OCI-M1 (cell line): ENCODE measurements around the gene NDUFA7.
"Not testable (repeated sequence)": the region's sequence is repeated elsewhere in the genome, so short reads cannot be mapped to it uniquely, and the experiment has no call there.

Source experiments
- DNase-seq: peaks from one replicate; lab custom pipeline; 2025; lab: John Stamatoyannopoulos, UW

Gene NDUFA7

DNA sequence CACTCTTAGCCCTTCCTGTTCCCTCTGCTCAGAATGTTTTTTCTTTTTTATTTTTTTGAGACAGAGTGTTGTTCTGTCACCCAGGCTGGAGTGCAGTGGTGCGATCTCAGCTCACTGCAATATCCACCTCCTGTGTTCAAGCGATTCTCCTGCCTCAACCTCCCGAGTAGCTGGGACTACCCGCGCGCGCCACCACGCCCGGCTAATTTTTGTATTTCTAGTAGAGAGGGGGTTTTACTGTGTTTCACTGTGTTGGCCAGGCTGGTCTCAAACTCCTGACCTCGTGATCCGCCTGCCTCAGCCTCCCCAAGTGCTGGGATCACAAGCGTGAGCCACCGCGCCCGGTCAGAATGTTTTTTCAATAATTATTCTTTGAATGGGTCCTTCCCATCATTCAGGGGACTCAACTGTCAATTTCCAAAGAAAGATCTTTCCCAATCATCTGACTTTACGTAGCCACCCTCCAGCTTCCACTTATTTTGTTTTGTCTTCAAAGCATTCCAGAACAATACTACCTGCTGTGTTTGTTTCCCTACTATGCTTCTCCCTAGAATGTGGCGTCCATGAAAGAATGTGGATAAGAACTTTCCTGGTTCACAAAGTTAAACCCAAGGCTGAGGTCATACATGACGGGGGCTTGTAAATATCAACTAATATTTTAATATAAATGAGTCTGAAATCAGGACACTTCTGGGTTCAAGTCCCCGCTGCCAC lies 1.2 kb downstream of the NDUFA7 start:
- DNase-seq, result no peak

DNA sequence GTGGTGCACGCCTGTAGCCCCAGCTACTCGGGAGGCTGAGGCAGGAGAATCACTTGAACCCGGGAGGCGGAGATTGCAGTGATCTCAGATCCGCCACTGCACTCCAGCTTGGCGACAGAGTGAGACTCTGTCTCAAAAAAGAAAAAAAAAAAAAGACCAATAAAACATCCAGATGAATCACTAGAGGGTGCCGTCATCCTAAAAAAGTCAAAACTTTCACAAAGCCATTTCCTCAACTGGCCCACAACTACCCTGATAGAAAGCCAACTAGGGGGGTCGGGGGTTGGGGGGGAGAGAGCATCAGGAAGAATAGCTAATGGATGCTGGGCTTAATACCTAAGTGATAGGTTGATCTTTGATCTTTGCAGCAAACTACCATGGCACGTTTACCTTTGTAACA lies 2.3 kb downstream of the NDUFA7 start:
- peak; percentile 33 for DNase-seq

DNA sequence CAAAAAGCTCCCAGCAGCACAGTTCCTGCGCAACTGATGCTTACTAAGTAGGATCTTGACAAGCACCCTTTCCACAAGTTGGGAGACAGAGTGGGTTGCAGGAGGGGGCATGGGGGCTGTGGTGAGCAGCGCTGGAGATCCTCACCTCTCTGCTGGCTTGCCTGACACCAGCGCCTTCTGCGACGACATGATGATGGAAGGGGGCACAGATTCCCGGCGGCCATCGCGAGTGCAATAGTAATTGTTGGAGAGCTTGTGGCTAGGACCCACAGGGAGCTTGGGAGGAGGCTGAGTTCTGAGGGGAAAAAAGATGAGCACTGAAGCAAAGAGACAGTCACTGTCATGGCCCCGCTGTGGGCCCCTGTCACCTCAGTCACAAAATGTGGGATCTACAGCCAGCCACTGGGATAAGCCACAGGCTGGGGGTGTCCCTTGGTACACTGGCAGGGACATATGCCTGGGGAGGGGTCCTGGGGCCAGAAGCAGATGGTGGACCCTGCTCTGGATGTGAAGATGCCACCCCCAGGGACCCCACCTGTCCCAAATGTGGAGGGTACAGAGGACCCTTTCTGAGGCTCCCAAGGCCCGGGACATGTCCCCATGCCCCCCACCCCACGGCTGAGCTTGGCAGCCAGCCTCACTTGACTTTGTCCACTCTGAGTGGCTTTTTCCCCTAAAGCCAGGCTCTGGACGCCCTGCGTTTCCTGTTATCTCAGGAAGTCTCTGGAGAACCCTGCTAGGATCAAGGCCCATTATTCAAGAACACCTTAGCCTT lies 4.6 kb downstream of the NDUFA7 start:
- DNase-seq, result no peak

DNA sequence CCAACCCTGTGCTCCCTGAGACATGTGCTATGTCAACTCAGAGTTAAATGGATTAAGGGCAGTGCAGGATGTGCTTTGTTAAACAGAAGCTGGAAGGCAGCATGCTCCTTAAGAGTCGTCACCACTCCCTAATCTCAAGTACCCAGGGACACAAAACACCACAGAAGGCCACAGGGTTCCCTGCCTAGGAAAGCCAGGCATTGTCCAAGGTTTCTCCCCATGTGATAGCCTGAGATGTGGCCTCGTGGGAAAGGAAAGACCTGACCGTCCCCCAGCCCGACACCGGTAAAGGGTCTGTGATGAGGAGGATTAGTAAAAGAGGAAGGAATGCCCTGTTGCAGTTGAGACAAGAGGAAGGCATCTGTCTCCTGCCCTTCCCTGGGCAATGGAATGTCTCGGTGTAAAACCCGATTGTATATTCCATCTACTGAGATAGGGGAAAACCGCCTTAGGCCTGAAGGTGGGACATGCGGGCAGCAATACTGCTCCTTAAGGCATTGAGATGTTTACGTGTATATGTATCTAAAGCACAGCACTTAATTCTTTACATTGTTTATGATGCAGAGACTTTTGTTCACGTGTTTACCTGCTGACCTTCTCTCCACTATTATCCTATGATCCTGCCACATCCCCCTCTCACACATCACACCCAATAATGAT lies 6.1 kb downstream of the NDUFA7 start:
- not testable (repeated sequence) for DNase-seq

- no peak for DNase-seq
Measured at GRCh38 chr19:8311461-8312260, 9.5 kb downstream of the NDUFA7 start.

- no peak for DNase-seq
Measured at GRCh38 chr19:8310342-8311055, 10.7 kb downstream of the NDUFA7 start.

DNA sequence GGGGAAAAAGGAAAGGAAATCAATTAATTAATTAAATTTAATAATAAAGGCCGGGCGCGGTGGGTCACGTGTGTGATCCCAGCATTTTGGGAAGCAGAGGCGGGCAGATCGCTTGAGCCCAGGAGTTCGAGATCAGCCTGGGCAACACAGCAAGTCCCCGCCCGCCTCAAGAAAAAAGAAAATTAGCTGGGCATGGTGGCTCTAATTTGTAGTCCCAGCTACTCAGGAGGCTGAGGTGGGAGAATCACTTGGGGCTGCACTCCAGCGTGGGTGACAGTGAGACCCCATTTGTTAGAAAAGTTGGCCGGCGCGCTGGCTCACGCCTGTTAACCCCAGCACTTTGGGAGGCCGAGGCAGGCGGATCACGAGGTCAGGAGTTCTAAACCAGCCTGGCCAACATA lies 12.3 kb downstream of the NDUFA7 start:
- DNase-seq, result no peak

- peak; percentile 93 for DNase-seq
Measured at GRCh38 chr19:8307965-8308866, 13.0 kb downstream of the NDUFA7 start, which contains the start of gene CD320. Gene CD320, minus strand, starts transcription at chr19:8308358. Its CDS starts 68 bp downstream, at chr19:8308290.

GRCh38 chr19:8307400-8307964 lies 13.7 kb downstream of the NDUFA7 start:
- DNase-seq, result no peak

- DNase-seq, result no peak
Measured at GRCh38 chr19:8306235-8307054, 14.7 kb downstream of the NDUFA7 start.

- no peak for DNase-seq
Measured at GRCh38 chr19:8305798-8306197, 15.4 kb downstream of the NDUFA7 start.

DNA sequence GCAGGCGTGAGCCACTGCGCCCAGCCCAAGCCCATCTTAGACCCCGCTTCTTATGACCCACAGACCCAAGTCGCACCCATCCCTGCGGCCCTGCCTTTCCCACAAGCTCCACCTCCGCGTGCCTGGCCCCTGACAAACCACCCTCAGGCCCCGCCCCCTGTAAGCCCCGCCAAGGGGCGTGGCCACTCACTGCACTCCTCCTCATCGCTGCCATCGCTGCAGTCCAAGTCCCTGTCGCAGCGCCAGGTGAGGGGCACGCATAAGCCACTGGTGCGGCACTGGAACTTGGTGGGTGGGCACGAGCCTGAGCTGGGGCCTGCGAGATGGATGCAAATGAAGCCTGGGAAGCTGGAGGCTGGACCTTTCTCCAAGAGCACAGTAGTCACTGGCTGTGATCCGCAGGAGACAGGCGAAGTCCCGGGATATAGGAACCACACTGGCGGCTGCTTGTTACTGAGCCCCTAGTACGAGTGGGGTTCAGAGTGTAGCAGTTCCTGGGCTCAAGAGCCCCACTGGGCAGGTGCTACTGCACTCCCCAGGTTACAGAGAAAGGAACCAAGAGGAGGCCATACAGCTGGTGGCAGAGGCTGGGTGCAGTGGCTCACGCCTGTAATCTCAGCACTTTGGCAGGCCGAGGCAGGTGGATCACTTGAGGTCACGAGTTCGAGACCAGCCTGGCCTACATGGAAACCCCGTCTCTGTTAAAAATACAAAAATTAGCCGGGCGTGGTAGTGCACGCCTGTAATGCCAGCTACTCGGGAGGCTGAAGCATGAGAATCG lies 16.1 kb downstream of the NDUFA7 start:
- DNase-seq, result no peak

DNA sequence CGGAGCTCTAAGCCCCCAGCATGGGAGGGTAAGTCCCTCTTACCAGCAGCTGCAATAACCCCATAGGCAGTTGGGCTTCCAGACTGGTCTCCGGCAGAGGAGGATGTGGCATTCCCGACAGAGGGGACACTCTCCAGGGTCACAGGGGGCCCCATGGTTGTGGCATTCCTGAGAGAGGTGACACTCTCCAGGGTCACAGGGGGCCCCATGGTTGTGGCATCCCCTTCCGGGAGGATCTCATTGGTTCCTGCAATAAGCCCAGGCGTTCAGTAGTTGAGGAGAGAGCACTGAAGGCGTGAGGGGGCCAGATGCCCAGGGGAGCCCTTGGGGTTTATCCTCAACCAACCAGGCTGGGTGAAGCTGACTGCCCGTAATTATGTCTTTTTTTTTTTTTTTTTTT lies 18.4 kb downstream of the NDUFA7 start:
- DNase-seq, result no peak

DNA sequence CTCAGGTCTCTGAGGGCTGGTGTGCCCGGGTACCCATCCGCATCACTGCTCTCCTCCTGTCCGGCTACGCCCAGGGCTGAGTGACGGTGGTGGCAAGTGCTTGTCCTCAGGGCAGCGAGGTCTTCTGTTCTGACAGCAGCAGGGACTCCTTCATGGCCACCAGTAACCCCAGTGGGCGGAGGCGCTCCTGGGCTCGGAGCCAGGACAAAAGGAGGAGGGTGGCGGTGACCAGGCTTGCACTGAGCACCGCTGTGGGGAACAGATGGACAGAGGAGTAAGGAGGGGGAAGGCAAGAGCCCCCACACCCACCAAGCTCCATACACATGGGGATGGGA lies 18.9 kb downstream of the NDUFA7 start:
- DNase-seq, result no peak

DNA sequence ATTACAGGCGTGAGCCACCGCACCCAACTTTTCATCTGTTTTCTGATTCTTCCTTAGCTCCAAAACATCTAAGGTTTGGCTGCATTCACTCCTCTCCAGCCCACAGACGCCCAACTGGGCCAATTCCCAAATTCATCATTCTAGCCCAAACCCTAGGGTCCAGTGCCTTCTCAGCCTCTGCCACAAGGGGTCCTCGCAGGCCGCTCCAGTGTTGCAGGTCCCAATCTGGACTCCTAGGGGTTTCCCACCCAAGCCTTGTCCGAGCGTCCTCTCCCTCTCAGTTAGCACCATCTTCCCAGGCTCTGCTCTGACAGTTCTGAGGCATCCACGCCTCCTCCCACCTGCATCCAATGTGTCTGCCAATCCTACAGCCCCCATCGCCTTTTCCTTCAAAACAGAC lies 29.8 kb downstream of the NDUFA7 start:
- not testable (repeated sequence) for DNase-seq

DNA sequence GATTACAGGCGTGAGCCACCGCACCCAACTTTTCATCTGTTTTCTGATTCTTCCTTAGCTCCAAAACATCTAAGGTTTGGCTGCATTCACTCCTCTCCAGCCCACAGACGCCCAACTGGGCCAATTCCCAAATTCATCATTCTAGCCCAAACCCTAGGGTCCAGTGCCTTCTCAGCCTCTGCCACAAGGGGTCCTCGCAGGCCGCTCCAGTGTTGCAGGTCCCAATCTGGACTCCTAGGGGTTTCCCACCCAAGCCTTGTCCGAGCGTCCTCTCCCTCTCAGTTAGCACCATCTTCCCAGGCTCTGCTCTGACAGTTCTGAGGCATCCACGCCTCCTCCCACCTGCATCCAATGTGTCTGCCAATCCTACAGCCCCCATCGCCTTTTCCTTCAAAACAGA lies 44.7 kb downstream of the NDUFA7 start:
- DNase-seq, result not testable (repeated sequence)

DNA sequence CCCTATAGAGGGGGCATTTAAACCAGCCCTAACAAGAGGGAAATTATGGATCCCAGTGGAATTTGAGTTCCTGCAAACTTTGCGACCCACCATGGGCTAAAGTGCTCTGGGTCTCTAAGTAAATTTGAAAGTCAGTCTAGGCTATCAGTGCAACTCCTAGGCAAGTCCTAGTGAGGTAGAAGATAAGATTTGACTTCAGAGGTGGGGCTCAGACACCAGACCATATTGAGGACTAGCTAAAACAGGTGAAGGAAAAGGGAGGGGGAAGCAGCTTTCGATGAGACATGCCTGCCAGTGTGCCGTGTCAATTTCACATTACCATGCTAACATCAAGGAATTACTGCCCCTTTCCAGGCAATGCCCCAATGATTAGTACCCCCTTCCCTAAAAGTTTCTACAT lies 51.5 kb downstream of the NDUFA7 start:
- DNase-seq, result no peak

DNA sequence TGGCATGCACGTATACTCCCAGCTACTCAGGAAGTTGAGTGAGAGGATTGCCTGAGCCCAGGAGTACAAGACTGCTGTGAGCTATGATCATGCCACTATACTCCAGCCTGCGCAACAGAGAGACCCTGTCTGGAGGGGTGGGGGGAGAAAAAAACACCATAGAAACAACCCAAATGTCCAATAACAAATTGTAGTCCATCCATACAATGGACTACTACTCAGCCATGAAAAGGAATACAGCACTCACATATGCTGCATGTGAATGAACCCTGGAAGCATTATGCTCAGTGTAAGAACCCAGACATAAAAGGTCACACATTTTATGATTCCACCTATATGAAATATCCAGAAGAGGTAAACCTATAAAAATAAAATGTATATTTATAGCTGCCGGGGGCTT lies 55.3 kb downstream of the NDUFA7 start:
- DNase-seq, result no peak
